ENCODE results near the gene EMSY. TPM values are rescaled to one million over a fixed set of nuclear protein-coding genes. Genes with fewer than 3 reads are reported as not detected.

EMSY gene
- total RNA-seq, 6 experiments from 2014 or later, result 12.3 to 17.5 (median 15.2) TPM

GRCh38 chr11:76406359-76406758, 38.5 kb upstream of the EMSY start:
- TF ChIP-seq CTCF (IDR thresholded peaks at IDR 0.05), result no peak

GRCh38 chr11:76408171-76408965, 36.5 kb upstream of the EMSY start:
- H3K27ac Mint-ChIP-seq, result no peak overlapping the region
- no peak for TF ChIP-seq CTCF (IDR thresholded peaks at IDR 0.05)
- no peak overlapping the region for H3K4me3 Mint-ChIP-seq
- no peak for DNase-seq
- H3K4me1 Mint-ChIP-seq (ENCODE audit: low read depth), result no peaks in the 10 kb centered on the region
- no peaks in the 10 kb centered on the region for H3K36me3 Mint-ChIP-seq (ENCODE audit: low read depth)
- H3K27me3 Mint-ChIP-seq (ENCODE audit: insufficient read depth), result peaks cover 29% of the 10 kb centered on the region
- H3K9me3 Mint-ChIP-seq, result no peaks in the 10 kb centered on the region

More at GRCh38 chr11:76406359-76406758, 38.5 kb upstream of the EMSY start:
- H3K9me3 Mint-ChIP-seq, result no peaks in the 10 kb centered on the region
- H3K36me3 Mint-ChIP-seq (ENCODE audit: low read depth), result no peaks in the 10 kb centered on the region
- DNase-seq, result no peak
- peaks cover 27% of the 10 kb centered on the region for H3K27me3 Mint-ChIP-seq (ENCODE audit: insufficient read depth)
- no peak overlapping the region for H3K27ac Mint-ChIP-seq
- H3K4me1 Mint-ChIP-seq (ENCODE audit: low read depth), result no peaks in the 10 kb centered on the region
- no peak overlapping the region for H3K4me3 Mint-ChIP-seq

- no peak for TF ChIP-seq CTCF (IDR thresholded peaks at IDR 0.05)
- H3K36me3 Mint-ChIP-seq (ENCODE audit: low read depth), result no peaks in the 10 kb centered on the region
- no peaks in the 10 kb centered on the region for H3K4me1 Mint-ChIP-seq (ENCODE audit: low read depth)
- no peak overlapping the region for H3K27ac Mint-ChIP-seq
- no peak overlapping the region for H3K4me3 Mint-ChIP-seq
- no peak for DNase-seq
- no peaks in the 10 kb centered on the region for H3K9me3 Mint-ChIP-seq
- H3K27me3 Mint-ChIP-seq (ENCODE audit: insufficient read depth), result peaks cover 36% of the 10 kb centered on the region
These were observed 33.9 kb upstream of the EMSY start for GRCh38 chr11:76410851-76411357.

- no peak for TF ChIP-seq CTCF (IDR thresholded peaks at IDR 0.05)
- Mint-ChIP-seq H3K36me3 (ENCODE audit: low read depth) (no peaks in the 10 kb centered on the region), H3K4me1 (ENCODE audit: low read depth) (no peaks in the 10 kb centered on the region), H3K27ac (no peak overlapping the region), H3K4me3 (no peak overlapping the region), H3K27me3 (ENCODE audit: insufficient read depth) (peaks cover 29% of the 10 kb centered on the region), H3K9me3 (no peaks in the 10 kb centered on the region)
- DNase-seq, result no peak
These were observed 29.7 kb upstream of the EMSY start for GRCh38 chr11:76415073-76415472.

- no peaks in the 10 kb centered on the region for H3K9me3 Mint-ChIP-seq
- H3K4me3 Mint-ChIP-seq, result no peak overlapping the region
- no peak overlapping the region for H3K27ac Mint-ChIP-seq
- H3K36me3 Mint-ChIP-seq (ENCODE audit: low read depth), result no peaks in the 10 kb centered on the region
- TF ChIP-seq CTCF (IDR thresholded peaks at IDR 0.05), result peak; percentile 39; the same call in 1 of the 2 replicates
- H3K4me1 Mint-ChIP-seq (ENCODE audit: low read depth), result no peaks in the 10 kb centered on the region
- peaks cover 18% of the 10 kb centered on the region for H3K27me3 Mint-ChIP-seq (ENCODE audit: insufficient read depth)
- DNase-seq, result no peak
These were observed 24.9 kb upstream of the EMSY start for GRCh38 chr11:76419896-76420295.

All from HFFc6 (cell line).